H1 (cell line): ENCODE measurements around the gene HEATR9.

Experiments
- MAFK ChIP-seq: IDR thresholded peaks from 2 replicates; pipeline ENCODE4 v1.6.1; 2012; ENCODE audit warnings: low read depth, mild to moderate bottlenecking, improper control_type of control experiment, low read length
- POLR2A ChIP-seq, 2 experiments: IDR thresholded peaks; 1 replicate in 1 of 2; 2 replicates in 1 of 2; pipeline ENCODE4 v1.6.1; 2011; ENCODE audit warnings: low read depth in 2 of 2, low read length in 2 of 2, mild to moderate bottlenecking in 2 of 2; ENCODE audit errors: control extremely low read depth in 1 of 2
- RFX5 ChIP-seq: IDR thresholded peaks from 2 replicates; pipeline ENCODE4 v1.6.1; 2011; ENCODE audit warnings: low read depth, low read length, improper control_type of control experiment, borderline replicate concordance
- RXRA ChIP-seq: IDR thresholded peaks from 2 replicates; pipeline ENCODE4 v1.6.1; 2011; ENCODE audit warnings: low read depth, mild to moderate bottlenecking, low read length, moderate library complexity; ENCODE audit not compliant: insufficient read depth
- SIRT6 ChIP-seq: IDR thresholded peaks from one replicate; pipeline ENCODE4 v1.7.1; 2012; ENCODE audit warnings: low read length, inconsistent platforms
- TEAD4 ChIP-seq: IDR thresholded peaks from 2 replicates; pipeline ENCODE4 v1.6.1; 2012; ENCODE audit warnings: low read depth, low read length, inconsistent platforms, mixed read lengths
- TF ChIP-seq, protein P1 (sequence below), 3 experiments: IDR thresholded peaks; 1 replicate in 2 of 3; 2 replicates in 1 of 3; pipeline versions ENCODE4 v1.5.1 to v1.6.1; 2011; ENCODE audit warnings: low read length in 3 of 3, mild to moderate bottlenecking in 3 of 3, inconsistent platforms in 2 of 3, low read depth in 1 of 3, moderate library complexity in 1 of 3; ENCODE audit not compliant: insufficient read depth in 1 of 3; ENCODE audit errors: control extremely low read depth in 1 of 3
- TF ChIP-seq, protein P2 (sequence below): IDR thresholded peaks from 2 replicates; pipeline ENCODE4 v1.6.1; 2011; ENCODE audit warnings: low read length, improper control_type of control experiment
- TF ChIP-seq, protein P3 (sequence below): IDR thresholded peaks from 2 replicates; pipeline ENCODE4 v1.6.1; 2012; ENCODE audit warnings: low read length, inconsistent platforms

DNA sequence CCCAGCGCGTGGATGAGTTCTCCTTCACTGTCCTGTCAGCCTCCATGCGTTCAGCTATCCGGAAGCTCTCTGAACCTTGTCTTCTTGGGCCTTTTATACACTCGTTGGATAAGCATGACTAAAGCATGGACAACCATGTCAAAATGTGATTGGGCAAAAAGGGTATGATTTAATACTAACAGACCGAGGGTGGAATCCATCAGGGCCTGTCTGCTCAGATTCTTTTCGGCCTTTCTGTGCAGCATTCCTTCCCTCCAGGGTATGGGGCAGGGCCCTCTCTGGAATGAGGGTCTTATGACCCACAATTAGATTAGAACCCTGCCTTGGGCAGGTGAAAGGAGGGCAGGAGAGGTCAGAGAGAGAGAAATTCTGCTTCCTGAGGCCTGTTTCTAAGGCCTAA is 25.5 kb upstream of the HEATR9 start:
- TF ChIP-seq POLR2A (IDR thresholded peaks at IDR 0.05; ENCODE audit: control extremely low read depth in 1 of 2, low read depth in 2 of 2, low read length in 2 of 2) (no peak), RXRA (no peak), TEAD4 (no peak), SIRT6 (no peak), MAFK (no peak), RFX5 (no peak)
- TF ChIP-seq, protein P1, sequence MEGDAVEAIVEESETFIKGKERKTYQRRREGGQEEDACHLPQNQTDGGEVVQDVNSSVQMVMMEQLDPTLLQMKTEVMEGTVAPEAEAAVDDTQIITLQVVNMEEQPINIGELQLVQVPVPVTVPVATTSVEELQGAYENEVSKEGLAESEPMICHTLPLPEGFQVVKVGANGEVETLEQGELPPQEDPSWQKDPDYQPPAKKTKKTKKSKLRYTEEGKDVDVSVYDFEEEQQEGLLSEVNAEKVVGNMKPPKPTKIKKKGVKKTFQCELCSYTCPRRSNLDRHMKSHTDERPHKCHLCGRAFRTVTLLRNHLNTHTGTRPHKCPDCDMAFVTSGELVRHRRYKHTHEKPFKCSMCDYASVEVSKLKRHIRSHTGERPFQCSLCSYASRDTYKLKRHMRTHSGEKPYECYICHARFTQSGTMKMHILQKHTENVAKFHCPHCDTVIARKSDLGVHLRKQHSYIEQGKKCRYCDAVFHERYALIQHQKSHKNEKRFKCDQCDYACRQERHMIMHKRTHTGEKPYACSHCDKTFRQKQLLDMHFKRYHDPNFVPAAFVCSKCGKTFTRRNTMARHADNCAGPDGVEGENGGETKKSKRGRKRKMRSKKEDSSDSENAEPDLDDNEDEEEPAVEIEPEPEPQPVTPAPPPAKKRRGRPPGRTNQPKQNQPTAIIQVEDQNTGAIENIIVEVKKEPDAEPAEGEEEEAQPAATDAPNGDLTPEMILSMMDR (IDR thresholded peaks at IDR 0.05; ENCODE audit: control extremely low read depth in 1 of 3, insufficient read depth in 1 of 3, low read depth in 1 of 3, low read length in 3 of 3) = no peak
- TF ChIP-seq, protein P2, sequence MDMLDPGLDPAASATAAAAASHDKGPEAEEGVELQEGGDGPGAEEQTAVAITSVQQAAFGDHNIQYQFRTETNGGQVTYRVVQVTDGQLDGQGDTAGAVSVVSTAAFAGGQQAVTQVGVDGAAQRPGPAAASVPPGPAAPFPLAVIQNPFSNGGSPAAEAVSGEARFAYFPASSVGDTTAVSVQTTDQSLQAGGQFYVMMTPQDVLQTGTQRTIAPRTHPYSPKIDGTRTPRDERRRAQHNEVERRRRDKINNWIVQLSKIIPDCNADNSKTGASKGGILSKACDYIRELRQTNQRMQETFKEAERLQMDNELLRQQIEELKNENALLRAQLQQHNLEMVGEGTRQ = no peak
- TF ChIP-seq, protein P3, sequence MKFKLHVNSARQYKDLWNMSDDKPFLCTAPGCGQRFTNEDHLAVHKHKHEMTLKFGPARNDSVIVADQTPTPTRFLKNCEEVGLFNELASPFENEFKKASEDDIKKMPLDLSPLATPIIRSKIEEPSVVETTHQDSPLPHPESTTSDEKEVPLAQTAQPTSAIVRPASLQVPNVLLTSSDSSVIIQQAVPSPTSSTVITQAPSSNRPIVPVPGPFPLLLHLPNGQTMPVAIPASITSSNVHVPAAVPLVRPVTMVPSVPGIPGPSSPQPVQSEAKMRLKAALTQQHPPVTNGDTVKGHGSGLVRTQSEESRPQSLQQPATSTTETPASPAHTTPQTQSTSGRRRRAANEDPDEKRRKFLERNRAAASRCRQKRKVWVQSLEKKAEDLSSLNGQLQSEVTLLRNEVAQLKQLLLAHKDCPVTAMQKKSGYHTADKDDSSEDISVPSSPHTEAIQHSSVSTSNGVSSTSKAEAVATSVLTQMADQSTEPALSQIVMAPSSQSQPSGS = no peak
